HG03060 (cell line): Measurements from ENCODE around the gene HOOK2.
"Not testable (repeated sequence)": the region's sequence is repeated elsewhere in the genome, so short reads cannot be mapped to it uniquely, and the experiment has no call there.

Experiments
- ATAC-seq: cut with Tn5 transposase; IDR thresholded peaks from one replicate; pipeline ENCODE4 v1.9.1; 2021; ENCODE audit warnings: low read depth, moderate number of reproducible peaks; ENCODE audit not compliant: unreplicated experiment

Gene HOOK2

GRCh38 chr19:12756150-12756883 is 19.0 kb downstream of the HOOK2 start:
- ATAC-seq, result no peak

GRCh38 chr19:12754465-12755196 is 20.7 kb downstream of the HOOK2 start:
- ATAC-seq, result no peak

- ATAC-seq, result no peak
Observed at GRCh38 chr19:12752056-12752781, 23.1 kb downstream of the HOOK2 start.

GRCh38 chr19:12751635-12752034 is 23.7 kb downstream of the HOOK2 start, which contains the start of gene BEST2:
BEST2 (plus strand) TSS chr19:12751791; CDS start chr19:12752593, 802 bp downstream.
- no peak for ATAC-seq

GRCh38 chr19:12750851-12751250 is 24.5 kb downstream of the HOOK2 start:
- no peak for ATAC-seq

- no peak for ATAC-seq
Observed at GRCh38 chr19:12749938-12750521, 25.3 kb downstream of the HOOK2 start.

GRCh38 chr19:12748489-12748888 is 26.9 kb downstream of the HOOK2 start:
- ATAC-seq, result no peak

GRCh38 chr19:12745166-12745897 is 30.0 kb downstream of the HOOK2 start:
- ATAC-seq, result no peak

- ATAC-seq, result no peak
Observed at GRCh38 chr19:12737835-12738351, 37.5 kb downstream of the HOOK2 start.

- ATAC-seq, result peak; percentile 61
Observed at GRCh38 chr19:12736995-12737834, 38.1 kb downstream of the HOOK2 start, which contains the start of gene GET3. GET3 (plus strand) TSS chr19:12737497; CDS start chr19:12737506, 9 bp downstream.

- ATAC-seq, result no peak
Observed at GRCh38 chr19:12733369-12734214, 41.8 kb downstream of the HOOK2 start.

GRCh38 chr19:12731337-12731736 is 44.0 kb downstream of the HOOK2 start:
- ATAC-seq, result no peak

GRCh38 chr19:12730064-12730463 is 45.3 kb downstream of the HOOK2 start:
- ATAC-seq, result no peak

- no peak for ATAC-seq
Observed at GRCh38 chr19:12727745-12728433, 47.5 kb downstream of the HOOK2 start.

GRCh38 chr19:12726988-12727316 is 48.4 kb downstream of the HOOK2 start:
- ATAC-seq, result no peak

GRCh38 chr19:12725612-12726011 is 49.7 kb downstream of the HOOK2 start:
- ATAC-seq, result not testable (repeated sequence)

- ATAC-seq, result no peak
Observed at GRCh38 chr19:12723641-12724426, 51.5 kb downstream of the HOOK2 start, which contains the start of gene TNPO2. TNPO2 (minus strand) TSS chr19:12723932; CDS start chr19:12720977, 2,955 bp downstream.
